Stimulated activated naive CD8-positive, alpha-beta T cell treated with anti-CD3 and anti-CD28 coated beads, Interleukin-15, Interleukin-2, amounts not matched to agents 100 ng/mL and 50 ng/mL, for 24 hours (primary cell): ENCODE data around the gene TMEM254.
"Not testable (repeated sequence)": the region's sequence is repeated elsewhere in the genome, so short reads cannot be mapped to it uniquely, and the experiment has no call there.

Source experiments
- H3K27ac Mint-ChIP-seq: one replicate; pipeline ENCODE4 v1.8.0; 2021; ENCODE audit warnings: mild to moderate bottlenecking, mixed read lengths
- H3K27me3 Mint-ChIP-seq: one replicate; pipeline ENCODE4 v1.8.0; 2021; ENCODE audit warnings: mixed read lengths
- H3K36me3 Mint-ChIP-seq: one replicate; pipeline ENCODE4 v1.8.0; 2021; ENCODE audit warnings: low read depth, mixed read lengths
- H3K4me1 Mint-ChIP-seq: one replicate; pipeline ENCODE4 v1.8.0; 2021; ENCODE audit warnings: low read depth, mixed read lengths
- H3K4me3 Mint-ChIP-seq: one replicate; pipeline ENCODE4 v1.8.0; 2021; ENCODE audit warnings: mild to moderate bottlenecking, mixed read lengths
- H3K9me3 Mint-ChIP-seq: one replicate; pipeline ENCODE4 v1.8.0; 2021; ENCODE audit warnings: mixed read lengths

The TMEM254 gene

DNA sequence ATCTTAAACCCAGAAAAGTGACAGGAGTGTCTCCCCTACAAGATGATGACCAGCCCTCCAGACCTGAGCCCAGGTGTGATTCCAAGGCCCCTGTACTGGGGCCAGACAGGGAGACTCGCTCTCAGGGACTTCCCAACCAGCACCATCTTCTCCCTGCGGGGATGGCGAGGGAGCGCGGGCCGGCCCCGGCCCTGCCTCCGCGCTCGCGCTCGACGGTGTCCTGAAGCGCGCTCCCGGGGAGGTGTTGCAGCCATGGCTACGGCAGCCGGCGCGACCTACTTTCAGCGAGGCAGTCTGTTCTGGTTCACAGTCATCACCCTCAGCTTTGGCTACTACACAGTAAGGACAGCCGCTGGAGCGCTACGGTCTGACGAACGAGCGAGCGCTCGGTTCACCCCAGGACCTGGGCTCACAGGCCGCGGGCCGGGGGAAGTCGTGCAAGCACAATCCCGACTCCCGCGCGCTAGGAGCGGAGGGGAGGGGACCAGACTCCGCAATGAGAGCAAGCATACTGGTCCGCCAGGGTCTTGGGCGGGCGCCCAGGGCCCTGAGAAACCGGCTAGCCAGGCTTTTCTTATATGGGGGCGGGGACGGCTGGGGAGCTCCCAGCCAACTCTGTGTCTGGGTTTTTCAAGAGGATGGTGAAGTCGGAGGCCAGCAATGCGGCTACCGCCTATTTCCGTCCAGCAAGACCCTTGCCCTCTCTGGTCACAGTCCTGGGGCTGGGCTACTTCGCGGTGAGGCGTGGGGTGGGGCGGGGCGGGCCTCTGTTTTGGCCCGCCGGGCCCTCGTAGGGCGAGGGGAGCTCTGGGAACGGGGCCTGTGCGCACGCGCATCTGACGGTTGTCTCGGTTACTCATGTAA, at the start of gene TMEM254:
Gene TMEM254, plus strand, starts transcription at position 218 of the 864 bp plus-strand sequence. Its CDS starts 35 bp downstream, at position 253.
- peak within 1 kb of the TSS; percentile 93 for H3K27ac Mint-ChIP-seq
- peak within 1 kb of the TSS; percentile 94 for H3K4me3 Mint-ChIP-seq
- H3K9me3 Mint-ChIP-seq: no peaks in the 10 kb centered on the region
- H3K36me3 Mint-ChIP-seq: peaks cover 17% of the 10 kb centered on the region
- H3K4me1 Mint-ChIP-seq: peaks cover 28% of the 10 kb centered on the region
- no peaks in the 10 kb centered on the region for H3K27me3 Mint-ChIP-seq

DNA sequence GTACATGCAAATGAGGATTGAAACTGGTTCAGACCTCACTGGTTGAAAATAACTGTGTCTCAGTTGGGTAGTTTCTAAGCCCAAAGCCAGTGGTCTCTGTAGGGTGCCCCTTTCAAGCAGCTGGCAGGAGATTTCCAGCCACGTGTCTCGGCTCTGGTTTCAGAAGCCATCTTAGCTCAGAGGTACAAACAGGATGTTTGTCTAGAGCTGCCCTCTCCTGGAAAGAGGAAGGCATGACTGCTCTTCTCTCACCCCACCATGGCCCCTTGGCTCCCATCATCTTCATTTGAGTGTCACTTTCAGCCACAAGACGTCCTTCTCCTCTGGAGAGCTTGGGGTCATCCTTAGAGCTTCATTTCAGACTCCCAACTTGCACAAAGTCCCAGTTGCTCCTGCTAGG, 49.3 kb upstream of the TMEM254 start:
- H3K27me3 Mint-ChIP-seq, H3K36me3 Mint-ChIP-seq, H3K27ac Mint-ChIP-seq, H3K4me1 Mint-ChIP-seq, H3K9me3 Mint-ChIP-seq, H3K4me3 Mint-ChIP-seq: not testable (repeated sequence)

- H3K36me3 Mint-ChIP-seq, H3K4me1 Mint-ChIP-seq, H3K9me3 Mint-ChIP-seq, H3K4me3 Mint-ChIP-seq, H3K27me3 Mint-ChIP-seq, H3K27ac Mint-ChIP-seq: not testable (repeated sequence)
These were observed 48.6 kb upstream of the TMEM254 start for GRCh38 chr10:80029865-80030264.

DNA sequence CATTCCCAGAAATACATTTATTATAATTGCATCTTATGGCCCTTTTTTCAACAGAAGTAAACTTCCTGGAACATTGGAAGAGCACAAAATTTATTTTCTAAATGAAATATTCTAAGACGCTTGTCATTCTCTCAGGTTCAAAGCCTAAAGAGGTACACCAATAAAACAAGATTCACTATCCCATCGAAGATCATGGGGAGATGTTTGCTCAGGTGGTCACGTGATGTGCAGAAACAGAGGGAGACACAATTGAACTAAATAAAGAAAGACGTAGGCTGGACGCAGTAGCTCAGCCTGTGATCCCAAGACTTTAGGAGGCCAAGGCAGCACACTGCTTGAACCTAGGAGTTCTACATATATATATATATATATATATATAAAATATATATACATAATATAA, 46.0 kb upstream of the TMEM254 start:
- Mint-ChIP-seq H3K36me3 (no peaks in the 10 kb centered on the region), H3K27me3 (no peaks in the 10 kb centered on the region), H3K4me1 (no peaks in the 10 kb centered on the region), H3K27ac (no peak overlapping the region), H3K4me3 (no peak overlapping the region), H3K9me3 (no peaks in the 10 kb centered on the region)

DNA sequence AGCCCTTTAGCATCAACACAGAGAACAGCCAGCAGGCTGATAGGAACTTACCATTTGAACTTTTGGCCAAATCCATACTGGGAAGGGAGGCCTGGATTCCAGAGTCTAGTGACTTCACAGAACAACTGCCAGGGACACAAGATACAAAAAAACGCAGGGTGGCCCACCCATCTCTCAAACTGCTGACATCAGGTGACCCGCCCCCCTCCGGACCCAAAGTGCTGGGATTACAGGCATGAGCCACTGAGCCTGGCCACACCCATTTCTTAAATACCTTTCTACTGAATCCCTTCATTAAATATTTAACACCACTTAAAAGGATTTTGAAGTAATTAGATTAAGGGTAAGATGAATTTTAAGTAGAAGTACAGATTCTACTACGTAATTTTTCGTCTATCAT, 43.7 kb upstream of the TMEM254 start:
- not testable (repeated sequence) for H3K4me3 Mint-ChIP-seq, H3K27me3 Mint-ChIP-seq, H3K27ac Mint-ChIP-seq, H3K4me1 Mint-ChIP-seq, H3K9me3 Mint-ChIP-seq, H3K36me3 Mint-ChIP-seq

- H3K9me3 Mint-ChIP-seq: not testable (repeated sequence)
These were observed 43.0 kb upstream of the TMEM254 start for GRCh38 chr10:80035430-80035829.

DNA sequence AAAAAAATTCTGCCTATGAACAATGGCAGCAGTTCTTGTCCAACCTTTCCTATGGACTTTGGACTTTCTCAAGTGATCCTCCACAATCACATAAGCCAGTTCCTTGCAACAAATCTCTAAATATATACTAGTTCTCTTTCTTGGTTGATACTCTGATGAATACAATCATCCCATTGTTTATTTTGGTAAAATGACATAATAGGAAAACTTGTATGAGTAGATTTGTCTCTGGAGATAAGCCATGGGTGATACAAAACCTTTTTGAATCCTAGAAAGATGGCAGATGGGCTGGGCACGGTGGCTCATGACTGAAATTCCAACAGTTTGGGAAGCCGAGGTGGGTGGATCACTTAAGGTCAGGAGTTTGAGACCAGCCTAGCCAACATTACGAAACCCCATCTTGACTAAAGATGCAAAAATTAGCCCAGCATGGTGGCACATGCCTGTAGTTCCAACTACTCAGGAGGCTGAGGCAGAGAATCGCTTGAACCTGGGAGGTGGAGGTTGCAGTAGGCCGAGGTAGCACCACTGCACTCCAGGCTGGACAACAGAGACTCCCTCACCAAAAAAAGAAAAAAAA, 41.5 kb upstream of the TMEM254 start:
- not testable (repeated sequence) for H3K4me1 Mint-ChIP-seq, H3K27ac Mint-ChIP-seq, H3K36me3 Mint-ChIP-seq, H3K9me3 Mint-ChIP-seq, H3K4me3 Mint-ChIP-seq, H3K27me3 Mint-ChIP-seq

More at GRCh38 chr10:80035430-80035829, 43.0 kb upstream of the TMEM254 start:
- not testable (repeated sequence) for H3K36me3 Mint-ChIP-seq, H3K27ac Mint-ChIP-seq, H3K27me3 Mint-ChIP-seq, H3K4me3 Mint-ChIP-seq, H3K4me1 Mint-ChIP-seq

GRCh38 chr10:80038226-80038625, 40.2 kb upstream of the TMEM254 start:
- H3K9me3 Mint-ChIP-seq, H3K27ac Mint-ChIP-seq, H3K27me3 Mint-ChIP-seq, H3K4me3 Mint-ChIP-seq, H3K36me3 Mint-ChIP-seq, H3K4me1 Mint-ChIP-seq: not testable (repeated sequence)

DNA sequence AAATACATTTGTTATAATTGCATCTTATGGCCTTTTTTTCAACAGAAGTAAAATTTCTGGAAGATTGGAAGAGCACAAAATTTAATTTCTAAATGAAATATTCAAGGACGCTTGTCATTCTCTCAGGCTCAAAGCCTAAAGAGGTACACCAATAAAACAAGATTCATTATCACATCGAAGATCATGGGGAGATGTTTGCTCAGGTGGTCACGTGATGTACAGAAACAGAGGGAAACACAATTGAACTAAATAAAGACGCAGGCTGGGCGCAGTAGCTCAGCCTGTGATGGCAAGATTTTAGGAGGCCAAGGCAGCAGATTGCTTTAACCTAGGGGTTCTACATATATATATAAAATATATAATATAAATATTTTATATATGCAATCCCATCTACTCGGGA, 37.3 kb upstream of the TMEM254 start:
- H3K27ac Mint-ChIP-seq: no peak overlapping the region
- H3K27me3 Mint-ChIP-seq: peaks cover under 1% of the 10 kb centered on the region
- no peaks in the 10 kb centered on the region for H3K36me3 Mint-ChIP-seq
- no peaks in the 10 kb centered on the region for H3K4me1 Mint-ChIP-seq
- no peaks in the 10 kb centered on the region for H3K9me3 Mint-ChIP-seq
- no peak overlapping the region for H3K4me3 Mint-ChIP-seq

- not testable (repeated sequence) for H3K36me3 Mint-ChIP-seq, H3K4me3 Mint-ChIP-seq, H3K9me3 Mint-ChIP-seq, H3K27ac Mint-ChIP-seq, H3K27me3 Mint-ChIP-seq, H3K4me1 Mint-ChIP-seq
These were observed 33.5 kb upstream of the TMEM254 start for GRCh38 chr10:80044935-80045334.

- Mint-ChIP-seq H3K4me1 (no peaks in the 10 kb centered on the region), H3K27ac (no peak overlapping the region), H3K9me3 (no peaks in the 10 kb centered on the region), H3K27me3 (peaks cover 5% of the 10 kb centered on the region), H3K36me3 (no peaks in the 10 kb centered on the region), H3K4me3 (no peak overlapping the region)
These were observed 31.6 kb upstream of the TMEM254 start for GRCh38 chr10:80046629-80047441.

GRCh38 chr10:80050752-80051151, 27.7 kb upstream of the TMEM254 start:
- Mint-ChIP-seq H3K36me3 (no peaks in the 10 kb centered on the region), H3K27me3 (peaks cover 5% of the 10 kb centered on the region), H3K4me3 (no peak overlapping the region), H3K9me3 (no peaks in the 10 kb centered on the region), H3K27ac (no peak overlapping the region), H3K4me1 (no peaks in the 10 kb centered on the region)

- Mint-ChIP-seq H3K9me3 (no peaks in the 10 kb centered on the region), H3K4me3 (no peak overlapping the region), H3K27ac (no peak overlapping the region), H3K4me1 (no peaks in the 10 kb centered on the region), H3K27me3 (no peaks in the 10 kb centered on the region), H3K36me3 (no peaks in the 10 kb centered on the region)
These were observed 26.5 kb upstream of the TMEM254 start for GRCh38 chr10:80051993-80052392.

- H3K27me3 Mint-ChIP-seq: no peaks in the 10 kb centered on the region
- H3K36me3 Mint-ChIP-seq: no peaks in the 10 kb centered on the region
- no peaks in the 10 kb centered on the region for H3K4me1 Mint-ChIP-seq
- no peak overlapping the region for H3K27ac Mint-ChIP-seq
- H3K9me3 Mint-ChIP-seq: no peaks in the 10 kb centered on the region
- no peak overlapping the region for H3K4me3 Mint-ChIP-seq
These were observed 22.7 kb upstream of the TMEM254 start for GRCh38 chr10:80055760-80056159.

DNA sequence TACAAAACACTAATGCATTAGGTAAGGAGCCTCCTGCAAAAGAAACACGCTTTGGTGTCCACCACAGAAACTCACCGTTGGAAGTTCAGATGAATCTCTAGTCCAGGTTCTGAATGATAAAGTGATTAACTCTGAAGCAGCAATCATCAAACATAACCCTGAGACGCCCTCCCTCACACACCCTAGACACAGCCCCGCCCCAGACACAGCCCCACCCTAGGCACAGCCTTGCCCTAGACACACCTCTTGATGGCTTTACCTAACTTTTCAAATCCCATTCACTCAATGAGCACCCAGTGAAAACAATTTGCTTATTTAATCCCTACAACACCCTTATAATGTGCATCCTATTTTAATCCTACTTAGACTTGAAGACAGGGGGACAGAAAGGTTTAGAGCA, 21.3 kb upstream of the TMEM254 start:
- no peaks in the 10 kb centered on the region for H3K36me3 Mint-ChIP-seq
- no peak overlapping the region for H3K27ac Mint-ChIP-seq
- H3K4me1 Mint-ChIP-seq: no peaks in the 10 kb centered on the region
- no peaks in the 10 kb centered on the region for H3K9me3 Mint-ChIP-seq
- H3K4me3 Mint-ChIP-seq: no peak overlapping the region
- no peaks in the 10 kb centered on the region for H3K27me3 Mint-ChIP-seq
